HCT116 (cell line): ENCODE measurements around the gene EXD3. TPM values are rescaled to one million over a fixed set of nuclear protein-coding genes. Genes with fewer than 3 reads are reported as not detected.

Source experiments
- ATAC-seq: fragments of 200-7000 bp; cut with Tn5 transposase; 2 replicates; pipeline ENCODE4 v1.9.1; 2020; ENCODE audit warnings: mild to moderate bottlenecking, moderate library complexity
- BruUV-seq: library from RNA; stranded (reverse); fragments of 400-500 nt; replicated peaks from 2 replicates; lab custom pipeline; 2021; lab: Mats Ljungman, UMichigan
- CTCF ChIA-PET: fragments of 300-600 bp; sonication (Branson Sonifier 250); formaldehyde crosslinking; loops from one replicate; lab custom pipeline; 2021; ENCODE audit warnings: antibody characterized with exemption; lab: Charles Lee
- POLR2A ChIA-PET: fragments of 300-600, 350-600 bp; sonication (Branson Sonifier 250); formaldehyde crosslinking; loops from one replicate; lab custom pipeline; 2021; ENCODE audit warnings: antibody characterized with exemption; lab: Charles Lee
- RAD21 ChIA-PET, 2 experiments: fragments of 300-600 bp; sonication (Branson Sonifier 250); formaldehyde crosslinking; loops; one replicate each; lab custom pipeline; 2023; ENCODE audit warnings: low total read pairs in 2 of 2; ENCODE audit not compliant: uncharacterized antibody in 2 of 2, unreplicated experiment in 2 of 2, low non-redundant PET in 1 of 2; lab: Charles Lee
- DNase-seq: peaks from one replicate; pipeline ENCODE4 v3.0.0-alpha.2; 2010; ENCODE audit warnings: low read depth, low spot score
- H2AFZ ChIP-seq: fragments of 200-600 bp; shearing (Covaris generic), sonication (generic); 2 replicates; pipeline ENCODE4 v1.6.1; 2017; ENCODE audit warnings: low read depth, mixed run types, mixed read lengths, antibody characterized with exemption, low read length; ENCODE audit not compliant: poor library complexity, severe bottlenecking
- H3K27ac ChIP-seq: 2 replicates; pipeline ENCODE4 v1.5.1; 2012; ENCODE audit warnings: low read depth, low read length
- H3K27me3 ChIP-seq: fragments of 200-600 bp; sonication (generic); 2 replicates; pipeline ENCODE4 v1.6.1; 2016; ENCODE audit warnings: mixed run types, low read length, mixed read lengths; ENCODE audit not compliant: insufficient read depth
- H3K36me3 ChIP-seq, 2 experiments: fragments of 200-500 bp in 1 of 2; fragments of 200-600 bp in 1 of 2; sonication (Bioruptor generic) in 1 of 2; sonication (generic) in 1 of 2; 2 replicates each; pipeline versions ENCODE4 v1.5.1 to v1.6.1; 2014 to 2016; ENCODE audit warnings: low read length in 2 of 2, inconsistent platforms in 1 of 2, mixed read lengths in 1 of 2, mixed run types in 1 of 2; ENCODE audit not compliant: insufficient read depth in 2 of 2, control insufficient read depth in 1 of 2
- H3K4me1 ChIP-seq, 2 experiments: fragments of 200-600 bp in 1 of 2; sonication (generic) in 1 of 2; 2 replicates each; pipeline versions ENCODE4 v1.5.1 to v1.6.1; 2012 to 2017; ENCODE audit warnings: low read length in 2 of 2, inconsistent platforms in 1 of 2, mild to moderate bottlenecking in 1 of 2, mixed read lengths in 1 of 2, mixed run types in 1 of 2, moderate library complexity in 1 of 2; ENCODE audit not compliant: insufficient read depth in 2 of 2, control insufficient read depth in 1 of 2
- H3K4me2 ChIP-seq: fragments of 200-600 bp; sonication (generic); 2 replicates; pipeline ENCODE4 v1.6.1; 2017; ENCODE audit warnings: mixed run types, low read length, mixed read lengths
- H3K4me3 ChIP-seq, 2 experiments: fragments of 200-600 bp in 1 of 2; sonication (generic) in 1 of 2; replicated peaks in 1 of 2; 2 replicates each; pipeline ENCODE4 v1.5.1; 2011 to 2016; ENCODE audit warnings: low read length in 2 of 2, control low read depth in 1 of 2, low read depth in 1 of 2, mild to moderate bottlenecking in 1 of 2, mixed read lengths in 1 of 2, mixed run types in 1 of 2
- H3K79me2 ChIP-seq: fragments of 200-600 bp; sonication (generic); 2 replicates; pipeline ENCODE4 v1.6.1; 2017; ENCODE audit warnings: mild to moderate bottlenecking, mixed run types, low read length, moderate library complexity, mixed read lengths; ENCODE audit not compliant: insufficient read depth
- H3K9ac ChIP-seq: fragments of 200-600 bp; sonication (generic); 2 replicates; pipeline ENCODE4 v1.6.1; 2016; ENCODE audit warnings: low read length, mixed read lengths
- H3K9me2 ChIP-seq: fragments of 200-600 bp; sonication (generic), shearing (Covaris generic); 2 replicates; pipeline ENCODE4 v1.6.1; 2017; ENCODE audit warnings: mixed run types, mild to moderate bottlenecking, moderate library complexity; ENCODE audit not compliant: insufficient read depth
- H3K9me3 ChIP-seq, 2 experiments: fragments of 200-500 bp in 1 of 2; fragments of 200-600 bp in 1 of 2; sonication (Bioruptor generic) in 1 of 2; sonication (generic) in 1 of 2; 2 replicates each; pipeline ENCODE4 v1.6.1; 2014 to 2017; ENCODE audit warnings: low read length in 2 of 2, mixed read lengths in 2 of 2, inconsistent platforms in 1 of 2, low read depth in 1 of 2, mild to moderate bottlenecking in 1 of 2, mixed run types in 1 of 2, moderate library complexity in 1 of 2; ENCODE audit not compliant: control insufficient read depth in 1 of 2, insufficient read depth in 1 of 2
- H4K20me1 ChIP-seq: fragments of 200-600 bp; sonication (generic), shearing (Covaris generic); 2 replicates; pipeline ENCODE4 v1.6.1; 2017; ENCODE audit warnings: mixed run types, mild to moderate bottlenecking, moderate library complexity; ENCODE audit not compliant: insufficient read depth
- CEBPB ChIP-seq: IDR thresholded peaks from 2 replicates; pipeline ENCODE4 v1.6.1; 2012; ENCODE audit warnings: low read depth
- CTCF ChIP-seq, 3 experiments: fragments of 200-600 bp in 1 of 3; sonication (generic) in 1 of 3; IDR thresholded peaks in 2 of 3; conservative IDR thresholded peaks in 1 of 3; 2 replicates each; pipeline ENCODE4 v1.5.1; 2012 to 2017; ENCODE audit warnings: low read depth in 2 of 3, low read length in 2 of 3, antibody characterized with exemption in 1 of 3, borderline replicate concordance in 1 of 3, control low read depth in 1 of 3, mild to moderate bottlenecking in 1 of 3, mixed read lengths in 1 of 3, mixed run types in 1 of 3, moderate library complexity in 1 of 3; ENCODE audit not compliant: insufficient read depth in 1 of 3
- EZH2 ChIP-seq: fragments of 200-600 bp; sonication (generic); IDR thresholded peaks from 2 replicates; pipeline ENCODE4 v1.6.1; 2017; ENCODE audit warnings: antibody characterized with exemption, mixed run types
- EZH2phosphoT487 ChIP-seq: fragments of 200-600 bp; IDR thresholded peaks from 2 replicates; pipeline ENCODE4 v1.6.1; 2018; ENCODE audit warnings: antibody characterized with exemption, borderline replicate concordance
- JUND ChIP-seq: IDR thresholded peaks from 2 replicates; pipeline ENCODE4 v1.6.1; 2012
- MAX ChIP-seq: IDR thresholded peaks from 2 replicates; pipeline ENCODE4 v1.6.1; 2012
- POLR2AphosphoS5 ChIP-seq: IDR thresholded peaks from 2 replicates; pipeline ENCODE4 v1.6.1; 2011; ENCODE audit warnings: mild to moderate bottlenecking, low read depth, low read length, moderate library complexity
- RAD21 ChIP-seq: IDR thresholded peaks from 2 replicates; pipeline ENCODE4 v1.6.1; 2012; ENCODE audit warnings: low read depth, mild to moderate bottlenecking
- SIN3A ChIP-seq: IDR thresholded peaks from 2 replicates; pipeline ENCODE4 v1.6.1; 2012; ENCODE audit warnings: low read depth
- SP1 ChIP-seq: IDR thresholded peaks from 2 replicates; pipeline ENCODE4 v1.6.1; 2012; ENCODE audit warnings: low read depth
- SRF ChIP-seq: IDR thresholded peaks from 2 replicates; pipeline ENCODE4 v1.6.1; 2012; ENCODE audit warnings: low read depth
- TCF7L2 ChIP-seq: IDR thresholded peaks from 2 replicates; pipeline ENCODE4 v1.7.0; 2011; ENCODE audit warnings: borderline replicate concordance, inconsistent platforms; ENCODE audit not compliant: insufficient read depth, insufficient read length; ENCODE audit errors: extremely low read depth
- YY1 ChIP-seq: IDR thresholded peaks from 2 replicates; pipeline ENCODE4 v1.6.1; 2011; ENCODE audit warnings: low read length, low read depth, moderate library complexity, mild to moderate bottlenecking; ENCODE audit not compliant: insufficient replicate concordance; ENCODE audit errors: extremely low read depth
- ZFX ChIP-seq: fragments of 450-650 bp; IDR thresholded peaks from 2 replicates; pipeline ENCODE4 v1.6.1; 2017
- ZNF274 ChIP-seq: fragments of 200-500 bp; sonication (Bioruptor generic); IDR thresholded peaks from 2 replicates; pipeline ENCODE4 v1.6.1; 2014; ENCODE audit warnings: mild to moderate bottlenecking, low read depth, low read length, inconsistent platforms
- intact Hi-C: fragments of 100-400 bp; cut with micrococcal nuclease; formaldehyde crosslinking; loops from 2 replicates; pipeline ENCODE4 v1.10.0; 2022
- total RNA-seq: library from RNA; stranded (reverse); gene quantifications from one replicate; pipeline ENCODE4 v1.2.1, GENCODE V29; 2021; ENCODE audit not compliant: unreplicated experiment
- TF ChIP-seq, protein P1 (sequence below): IDR thresholded peaks from 2 replicates; pipeline ENCODE4 v1.6.1; 2011; ENCODE audit warnings: mild to moderate bottlenecking, low read length, moderate library complexity; ENCODE audit not compliant: insufficient replicate concordance; ENCODE audit errors: extremely low read depth
- TF ChIP-seq, protein P2 (sequence below): IDR thresholded peaks from 2 replicates; pipeline ENCODE4 v1.6.1; 2012

EXD3 gene
- total RNA-seq, 1 experiment from 2014 or later: 25.4 TPM

GRCh38 chr9:137448602-137448962, 25.6 kb upstream of the EXD3 start:
- ChIA-PET CTCF (no interaction called here), POLR2A (no interaction called here), RAD21 (no interaction called here)
- H3K9me2 ChIP-seq: no peaks in the 10 kb centered on the region
- no TSS peak for BruUV-seq
- no peak for DNase-seq
- intact Hi-C loops: no loop called here
- no peak overlapping the region for H3K4me2 ChIP-seq
- H4K20me1 ChIP-seq: peaks cover 2% of the 10 kb centered on the region; the same call in 1 of the 2 replicates
- ATAC-seq: no peak
- no peak overlapping the region for H2AFZ ChIP-seq
- no peak overlapping the region for H3K4me3 ChIP-seq
- H3K36me3 ChIP-seq: peaks cover 8 to 28% of the 10 kb centered on the region in 2 experiments; a peak in 3 of 4 replicates
- peaks cover 12 to 24% of the 10 kb centered on the region in 2 experiments for H3K4me1 ChIP-seq
- H3K9me3 ChIP-seq: no peaks in the 10 kb centered on the region
- peaks cover 11% of the 10 kb centered on the region; the same call in 1 of the 2 replicates for H3K79me2 ChIP-seq
- H3K27ac ChIP-seq: no peak overlapping the region
- no peaks in the 10 kb centered on the region for H3K27me3 ChIP-seq
- H3K9ac ChIP-seq: no peak overlapping the region
- TF ChIP-seq SP1 (no peak), YY1 (no peak), EZH2 (no peak), MAX (no peak), RAD21 (no peak), EZH2phosphoT487 (no peak), CEBPB (no peak), SIN3A (no peak), ZFX (no peak), CTCF (IDR thresholded peaks at IDR 0.05 in 2 of 3, conservative IDR thresholded peaks at IDR 0.05 in 1 of 3; ENCODE audit: borderline replicate concordance in 1 of 3, insufficient read depth in 1 of 3, low read depth in 2 of 3, low read length in 2 of 3) (no peak), SRF (no peak), JUND (no peak), TCF7L2 (no peak), ZNF274 (no peak), POLR2AphosphoS5 (no peak)
- TF ChIP-seq, protein P1, sequence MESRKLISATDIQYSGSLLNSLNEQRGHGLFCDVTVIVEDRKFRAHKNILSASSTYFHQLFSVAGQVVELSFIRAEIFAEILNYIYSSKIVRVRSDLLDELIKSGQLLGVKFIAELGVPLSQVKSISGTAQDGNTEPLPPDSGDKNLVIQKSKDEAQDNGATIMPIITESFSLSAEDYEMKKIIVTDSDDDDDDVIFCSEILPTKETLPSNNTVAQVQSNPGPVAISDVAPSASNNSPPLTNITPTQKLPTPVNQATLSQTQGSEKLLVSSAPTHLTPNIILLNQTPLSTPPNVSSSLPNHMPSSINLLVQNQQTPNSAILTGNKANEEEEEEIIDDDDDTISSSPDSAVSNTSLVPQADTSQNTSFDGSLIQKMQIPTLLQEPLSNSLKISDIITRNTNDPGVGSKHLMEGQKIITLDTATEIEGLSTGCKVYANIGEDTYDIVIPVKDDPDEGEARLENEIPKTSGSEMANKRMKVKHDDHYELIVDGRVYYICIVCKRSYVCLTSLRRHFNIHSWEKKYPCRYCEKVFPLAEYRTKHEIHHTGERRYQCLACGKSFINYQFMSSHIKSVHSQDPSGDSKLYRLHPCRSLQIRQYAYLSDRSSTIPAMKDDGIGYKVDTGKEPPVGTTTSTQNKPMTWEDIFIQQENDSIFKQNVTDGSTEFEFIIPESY: no peak
- TF ChIP-seq, protein P2, sequence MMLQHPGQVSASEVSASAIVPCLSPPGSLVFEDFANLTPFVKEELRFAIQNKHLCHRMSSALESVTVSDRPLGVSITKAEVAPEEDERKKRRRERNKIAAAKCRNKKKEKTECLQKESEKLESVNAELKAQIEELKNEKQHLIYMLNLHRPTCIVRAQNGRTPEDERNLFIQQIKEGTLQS: no peak
